GM21367 (cell line): Measurements from ENCODE around the gene SIN3B.

ENCODE experiments used
- ATAC-seq: cut with Tn5 transposase; IDR thresholded peaks from one replicate; pipeline ENCODE4 v1.9.1; 2021; ENCODE audit not compliant: unreplicated experiment

The SIN3B gene

GRCh38 chr19:16908759-16909158, 79.6 kb downstream of the SIN3B start:
- ATAC-seq: no peak

- ATAC-seq: no peak
These were observed 81.8 kb downstream of the SIN3B start for GRCh38 chr19:16911046-16911445.

- ATAC-seq: no peak
These were observed 83.6 kb downstream of the SIN3B start for GRCh38 chr19:16912780-16913179.

- ATAC-seq: no peak
These were observed 85.2 kb downstream of the SIN3B start for GRCh38 chr19:16914421-16914820.

GRCh38 chr19:16915135-16915534, 85.9 kb downstream of the SIN3B start:
- ATAC-seq: no peak

- no peak for ATAC-seq
These were observed 86.5 kb downstream of the SIN3B start for GRCh38 chr19:16915734-16916133.

- no peak for ATAC-seq
These were observed 88.2 kb downstream of the SIN3B start for GRCh38 chr19:16917401-16917800.

- ATAC-seq: no peak
These were observed 90.3 kb downstream of the SIN3B start for GRCh38 chr19:16919496-16919895.

- ATAC-seq: no peak
These were observed 91.8 kb downstream of the SIN3B start for GRCh38 chr19:16920816-16921529.

GRCh38 chr19:16921766-16922591, 92.8 kb downstream of the SIN3B start:
- no peak for ATAC-seq

GRCh38 chr19:16922592-16922934, 93.4 kb downstream of the SIN3B start:
- no peak for ATAC-seq

- ATAC-seq: no peak
These were observed 93.8 kb downstream of the SIN3B start for GRCh38 chr19:16922949-16923348.

- ATAC-seq: no peak
These were observed 98.7 kb downstream of the SIN3B start for GRCh38 chr19:16927883-16928282.

- no peak for ATAC-seq
These were observed 99.2 kb downstream of the SIN3B start for GRCh38 chr19:16928351-16928750.

GRCh38 chr19:16928916-16929315, 99.7 kb downstream of the SIN3B start:
- ATAC-seq: no peak
